SK-N-SH treated with all-trans-retinoic acid at 6 μM for 48 hours (cell line): ENCODE results near the gene CMC2.

Source experiments
- CREB5 ChIP-seq: fragments of 250-450 bp; sonication (Bioruptor Pico); IDR thresholded peaks from 2 replicates; pipeline ENCODE4 v1.5.1; 2020; ENCODE audit warnings: low read depth, mild to moderate bottlenecking, moderate library complexity
- GLIS3 ChIP-seq: fragments of 250-450 bp; sonication (Bioruptor Pico); IDR thresholded peaks from 2 replicates; pipeline ENCODE4 v1.5.0; 2020; ENCODE audit warnings: mild to moderate bottlenecking, moderate library complexity
- OSR1 ChIP-seq: fragments of 250-450 bp; sonication (Bioruptor Pico); IDR thresholded peaks from 2 replicates; pipeline ENCODE4 v1.8.0; 2022; ENCODE audit warnings: moderate library complexity, mild to moderate bottlenecking, inconsistent platforms
- PATZ1 ChIP-seq: fragments of 250-450 bp; sonication (Bioruptor Pico); IDR thresholded peaks from 2 replicates; pipeline ENCODE4 v1.8.0; 2020; ENCODE audit warnings: mild to moderate bottlenecking, moderate library complexity, borderline replicate concordance
- RARB ChIP-seq: fragments of 250-450 bp; sonication (Bioruptor Pico); IDR thresholded peaks from 2 replicates; pipeline ENCODE4 v1.8.0; 2021; ENCODE audit warnings: mild to moderate bottlenecking, moderate library complexity
- ZFP3 ChIP-seq: fragments of 250-450 bp; sonication (Bioruptor Pico); IDR thresholded peaks from 2 replicates; pipeline ENCODE4 v1.5.0; 2020; ENCODE audit warnings: mild to moderate bottlenecking, moderate library complexity
- ZFP30 ChIP-seq: fragments of 450-650 bp; formaldehyde crosslinking; IDR thresholded peaks from 2 replicates; pipeline ENCODE4 v1.5.0; 2022; ENCODE audit warnings: mild to moderate bottlenecking, moderate library complexity

- TF ChIP-seq OSR1 (CRISPR knock-in tag), result no peak
- no peak for TF ChIP-seq RARB (CRISPR knock-in tag)
- TF ChIP-seq PATZ1 (CRISPR knock-in tag), result no peak
- TF ChIP-seq ZFP3 (CRISPR knock-in tag), result no peak
- no peak for TF ChIP-seq ZFP30 (CRISPR knock-in tag)
- no peak for TF ChIP-seq GLIS3
- TF ChIP-seq CREB5 (CRISPR knock-in tag), result no peak
These were observed 82.2 kb downstream of the CMC2 start for GRCh38 chr16:80924372-80924978.
